Smooth muscle cell (in vitro differentiated cells): ENCODE data around the gene GTF3C6. TPM values are rescaled to one million over a fixed set of nuclear protein-coding genes. Genes with fewer than 3 reads are reported as not detected.
"Not testable (repeated sequence)": the region's sequence is repeated elsewhere in the genome, so short reads cannot be mapped to it uniquely, and the experiment has no call there.

ENCODE experiments used
- DNase-seq: peaks from one replicate; lab custom pipeline; 2025; ENCODE audit not compliant: unreplicated experiment; lab: John Stamatoyannopoulos, UW
- H2AFZ ChIP-seq: fragments of 200-600 bp; sonication (generic); 2 replicates; pipeline ENCODE4 v1.6.0; 2016; ENCODE audit warnings: antibody characterized with exemption, low read depth, mild to moderate bottlenecking
- H3F3A ChIP-seq: fragments of 200-600 bp; sonication (generic); 2 replicates; pipeline ENCODE4 v1.6.0; 2017; ENCODE audit warnings: antibody characterized with exemption, low read depth
- H3K27ac ChIP-seq: fragments of 200-600 bp; sonication (generic); 2 replicates; pipeline ENCODE4 v1.5.1; 2016; ENCODE audit warnings: low read depth, mild to moderate bottlenecking
- H3K27me3 ChIP-seq: fragments of 200-600 bp; sonication (generic); 2 replicates; pipeline ENCODE4 v1.6.1; 2016; ENCODE audit warnings: low read depth, mild to moderate bottlenecking
- H3K36me3 ChIP-seq: fragments of 200-600 bp; sonication (generic); 2 replicates; pipeline ENCODE4 v1.5.1; 2016; ENCODE audit warnings: low read depth
- H3K4me1 ChIP-seq: fragments of 200-600 bp; sonication (generic); 2 replicates; pipeline ENCODE4 v1.5.1; 2016; ENCODE audit warnings: low read depth
- H3K4me2 ChIP-seq: fragments of 200-600 bp; sonication (generic); 2 replicates; pipeline ENCODE4 v1.6.0; 2016; ENCODE audit warnings: mild to moderate bottlenecking
- H3K4me3 ChIP-seq: fragments of 200-600 bp; sonication (generic); 2 replicates; pipeline ENCODE4 v1.5.1; 2016; ENCODE audit warnings: mild to moderate bottlenecking
- H3K79me2 ChIP-seq: fragments of 200-600 bp; sonication (generic); 2 replicates; pipeline ENCODE4 v1.6.0; 2016; ENCODE audit warnings: low read depth, mild to moderate bottlenecking
- H3K9ac ChIP-seq: fragments of 200-600 bp; sonication (generic); 2 replicates; pipeline ENCODE4 v1.6.0; 2016; ENCODE audit warnings: low read depth
- H3K9me3 ChIP-seq: fragments of 200-600 bp; sonication (generic); replicated peaks from 2 replicates; pipeline ENCODE4 v1.5.1; 2016; ENCODE audit warnings: low read depth
- H4K20me1 ChIP-seq: fragments of 200-600 bp; sonication (generic); 2 replicates; pipeline ENCODE4 v1.6.0; 2016; ENCODE audit warnings: low read depth
- CTCF ChIP-seq: fragments of 200-600 bp; sonication (generic); IDR thresholded peaks from 2 replicates; pipeline ENCODE4 v1.5.1; 2017; ENCODE audit warnings: borderline replicate concordance, mild to moderate bottlenecking, antibody characterized with exemption; ENCODE audit not compliant: insufficient read depth, poor library complexity, severe bottlenecking
- WGBS: methylation state at CpG from one replicate; pipeline ENCODE4 v1.1.7; 2016; ENCODE audit warnings: low lambda C conversion rate; 5-methylcytosine and 5-hydroxymethylcytosine counted together
- polyA plus RNA-seq: library from polyadenylated mRNA; unstranded; fragments of >200 nt; fragmentation: Nextera tagmentation; extraction: Ambion mirVana; gene quantifications from 2 replicates; pipeline ENCODE4 v1.2.1, GENCODE V29; 2016
- total RNA-seq: library from RNA; depleted of rRNA; stranded (reverse); fragments of >200 nt; gene quantifications from 2 replicates; pipeline ENCODE4 v1.2.3, GENCODE V29; 2014

Gene GTF3C6
- total and polyA plus RNA-seq, 2 experiments from 2014 or later = 88.5 to 90.2 TPM

GRCh38 chr6:110965629-110966229 is 7.2 kb downstream of the GTF3C6 start:
- no peak for DNase-seq
- Histone ChIP-seq H3K4me1 (no peaks in the 10 kb centered on the region), H2AFZ (no peak overlapping the region), H4K20me1 (no peaks in the 10 kb centered on the region), H3K4me3 (no peak overlapping the region), H3K36me3 (peaks cover 17% of the 10 kb centered on the region), H3K9me3 (no peaks in the 10 kb centered on the region), H3K27me3 (no peaks in the 10 kb centered on the region), H3K4me2 (no peak overlapping the region), H3K9ac (no peak overlapping the region), H3K27ac (no peak overlapping the region), H3F3A (no peaks in the 10 kb centered on the region), H3K79me2 (peaks cover under 1% of the 10 kb centered on the region)
- TF ChIP-seq CTCF = no peak
- WGBS = 99% methylated on average over 3 of the region's 3 CpGs

- not testable (repeated sequence) for H3K9ac ChIP-seq, H3K27me3 ChIP-seq, H2AFZ ChIP-seq, DNase-seq, H3K4me1 ChIP-seq, H4K20me1 ChIP-seq, H3K4me3 ChIP-seq, H3K4me2 ChIP-seq, H3F3A ChIP-seq, H3K9me3 ChIP-seq, H3K79me2 ChIP-seq, H3K27ac ChIP-seq
- peaks cover 10% of the 10 kb centered on the region for H3K36me3 ChIP-seq
- WGBS = 98% methylated on average over 2 of the region's 2 CpGs
Observed at GRCh38 chr6:110968661-110969060, 10.2 kb downstream of the GTF3C6 start.

GRCh38 chr6:110971468-110971867 is 13.0 kb downstream of the GTF3C6 start:
- Histone ChIP-seq H3K36me3 (peaks cover 2% of the 10 kb centered on the region), H3K27ac (no peak overlapping the region), H3K4me2 (no peak overlapping the region), H4K20me1 (no peaks in the 10 kb centered on the region), H3K9ac (no peak overlapping the region), H3K79me2 (no peaks in the 10 kb centered on the region), H2AFZ (no peak overlapping the region), H3K9me3 (no peaks in the 10 kb centered on the region), H3K4me1 (no peaks in the 10 kb centered on the region), H3K27me3 (no peaks in the 10 kb centered on the region), H3K4me3 (no peak overlapping the region), H3F3A (no peaks in the 10 kb centered on the region)
- TF ChIP-seq CTCF = no peak
- DNase-seq = no peak
- 44% methylated on average over 2 of the region's 2 CpGs for WGBS

GRCh38 chr6:110976575-110976974 is 18.1 kb downstream of the GTF3C6 start:
- Histone ChIP-seq H3K9ac (no peak overlapping the region), H3K79me2 (peaks cover 8% of the 10 kb centered on the region), H3K36me3 (no peaks in the 10 kb centered on the region), H3K4me2 (no peak overlapping the region), H3K9me3 (no peaks in the 10 kb centered on the region), H3K27me3 (no peaks in the 10 kb centered on the region), H3K27ac (no peak overlapping the region), H3K4me3 (no peak overlapping the region), H4K20me1 (no peaks in the 10 kb centered on the region), H3K4me1 (no peaks in the 10 kb centered on the region), H3F3A (no peaks in the 10 kb centered on the region), H2AFZ (no peak overlapping the region)
- no peak for TF ChIP-seq CTCF
- no peak for DNase-seq
- 50% methylated on average over 1 of the region's 1 CpG for WGBS
